WTC11 (cell line): Measurements from ENCODE around the gene ATP8B4. TPM values are rescaled to one million over a fixed set of nuclear protein-coding genes. Genes with fewer than 3 reads are reported as not detected.

ENCODE experiments used
- ATAC-seq: fragments of 200-7000 bp; cut with Tn5 transposase; 2 replicates; pipeline ENCODE4 v1.10.0; 2021; ENCODE audit warnings: mild to moderate bottlenecking, moderate library complexity
- CTCF ChIA-PET: fragments of 300-600 bp; sonication (Branson Sonifier 250); formaldehyde crosslinking; loops from one replicate; lab custom pipeline; 2021; ENCODE audit warnings: antibody characterized with exemption; lab: Charles Lee
- POLR2A ChIA-PET: fragments of 350-600 bp; sonication (Branson Sonifier 250); formaldehyde crosslinking; loops from one replicate; lab custom pipeline; 2021; ENCODE audit warnings: antibody characterized with exemption; lab: Charles Lee
- DNase-seq: peaks from one replicate; pipeline ENCODE4 v3.0.0; 2021; ENCODE audit warnings: low spot score
- H3K27ac Mint-ChIP-seq: 2 replicates; pipeline ENCODE4 v1.8.0; 2021; ENCODE audit warnings: mixed read lengths
- H3K27me3 Mint-ChIP-seq: 2 replicates; pipeline ENCODE4 v1.8.0; 2021; ENCODE audit warnings: low read depth, mild to moderate bottlenecking, moderate library complexity, mixed read lengths
- H3K36me3 Mint-ChIP-seq: 2 replicates; pipeline ENCODE4 v1.8.0; 2021; ENCODE audit warnings: mixed read lengths
- H3K4me1 Mint-ChIP-seq: 2 replicates; pipeline ENCODE4 v1.8.0; 2022; ENCODE audit warnings: mixed read lengths
- H3K4me3 Mint-ChIP-seq: 2 replicates; pipeline ENCODE4 v1.8.0; 2021; ENCODE audit warnings: mild to moderate bottlenecking, moderate library complexity, mixed read lengths
- H3K9me3 Mint-ChIP-seq: 2 replicates; pipeline ENCODE4 v1.8.0; 2021; ENCODE audit warnings: mixed read lengths
- AFF4 ChIP-seq: sonication (generic); formaldehyde crosslinking; IDR thresholded peaks from 2 replicates; pipeline ENCODE4 v1.8.1; 2023; ENCODE audit warnings: mild to moderate bottlenecking, missing genetic modification reagents, borderline replicate concordance
- ARID4B ChIP-seq: sonication (generic); formaldehyde crosslinking; IDR thresholded peaks from 2 replicates; pipeline ENCODE4 v1.8.0; 2023; ENCODE audit warnings: missing genetic modification reagents, mild to moderate bottlenecking, borderline replicate concordance
- CDX4 ChIP-seq: fragments of 250-450 bp; sonication (Bioruptor Pico); IDR thresholded peaks from 2 replicates; pipeline ENCODE4 v1.9.0; 2021; ENCODE audit warnings: moderate library complexity, mild to moderate bottlenecking, inconsistent platforms, borderline replicate concordance
- CREM ChIP-seq: sonication (generic); formaldehyde crosslinking; IDR thresholded peaks from 2 replicates; pipeline ENCODE4 v1.8.1; 2022; ENCODE audit warnings: mild to moderate bottlenecking, missing genetic modification reagents, moderate library complexity
- GABPB1 ChIP-seq: sonication (generic); formaldehyde crosslinking; IDR thresholded peaks from 2 replicates; pipeline ENCODE4 v1.8.1; 2023; ENCODE audit warnings: mild to moderate bottlenecking, missing genetic modification reagents
- JAZF1 ChIP-seq: fragments of 250-450 bp; sonication (Bioruptor Pico); IDR thresholded peaks from 2 replicates; pipeline ENCODE4 v1.9.0; 2021; ENCODE audit warnings: moderate library complexity, mild to moderate bottlenecking, inconsistent platforms
- MYBL2 ChIP-seq: sonication (generic); formaldehyde crosslinking; IDR thresholded peaks from 2 replicates; pipeline ENCODE4 v1.8.1; 2023; ENCODE audit warnings: mild to moderate bottlenecking, moderate library complexity, missing genetic modification reagents
- NFATC4 ChIP-seq: fragments of 250-450 bp; sonication (Bioruptor Pico); IDR thresholded peaks from 2 replicates; pipeline ENCODE4 v1.9.0; 2021; ENCODE audit warnings: mild to moderate bottlenecking
- NFE2L1 ChIP-seq: sonication (generic); formaldehyde crosslinking; IDR thresholded peaks from 2 replicates; pipeline ENCODE4 v1.8.1; 2023; ENCODE audit warnings: missing genetic modification reagents
- SMAD4 ChIP-seq: sonication (generic); formaldehyde crosslinking; IDR thresholded peaks from 2 replicates; pipeline ENCODE4 v1.8.0; 2022; ENCODE audit warnings: mild to moderate bottlenecking, missing genetic modification reagents
- ZBTB43 ChIP-seq: sonication (generic); formaldehyde crosslinking; IDR thresholded peaks from 2 replicates; pipeline ENCODE4 v1.8.1; 2023; ENCODE audit warnings: mild to moderate bottlenecking, missing genetic modification reagents
- ZNF416 ChIP-seq: fragments of 250-450 bp; sonication (Bioruptor Pico); IDR thresholded peaks from 2 replicates; pipeline ENCODE4 v1.9.0; 2021; ENCODE audit warnings: mild to moderate bottlenecking, inconsistent platforms
- total RNA-seq: library from RNA; stranded (reverse); gene quantifications from 3 replicates; pipeline ENCODE4 v1.2.3, GENCODE V29; 2021
- TF ChIP-seq, protein P1 (sequence below): sonication (generic); formaldehyde crosslinking; IDR thresholded peaks from 2 replicates; pipeline ENCODE4 v1.8.1; 2023; ENCODE audit warnings: mild to moderate bottlenecking, moderate library complexity, missing genetic modification reagents
- TF ChIP-seq, protein P2 (sequence below): sonication (generic); formaldehyde crosslinking; IDR thresholded peaks from 2 replicates; pipeline ENCODE4 v1.8.1; 2023; ENCODE audit warnings: mild to moderate bottlenecking, missing genetic modification reagents
- TF ChIP-seq, protein P3 (sequence below): sonication (generic); formaldehyde crosslinking; conservative IDR thresholded peaks from 2 replicates; pipeline ENCODE4 v1.8.1; 2022; ENCODE audit warnings: mild to moderate bottlenecking, missing genetic modification reagents

The ATP8B4 gene
- total RNA-seq, 1 experiment from 2014 or later: 0.37 TPM

DNA sequence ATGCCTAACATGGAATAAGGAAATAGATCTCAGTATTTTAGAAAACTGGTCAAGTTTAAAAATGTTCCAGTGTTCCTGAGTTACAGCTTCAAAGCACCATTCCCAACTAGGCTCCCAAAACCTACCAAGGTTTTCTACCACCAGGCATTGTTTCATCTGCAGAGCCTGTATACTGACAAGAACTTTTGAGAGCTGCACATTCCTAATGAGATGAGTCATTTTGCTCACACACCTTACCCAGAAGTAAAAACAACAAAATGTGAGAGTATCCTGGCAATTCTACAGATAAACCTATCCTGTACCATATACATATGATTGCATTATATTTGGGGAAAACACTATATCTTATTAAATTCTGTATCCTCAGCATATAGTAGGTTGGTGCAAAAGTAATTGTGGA lies 90.7 kb downstream of the ATP8B4 start (continued):
- TF ChIP-seq ZBTB43 (CRISPR knock-in tag) (no peak), NFATC4 (CRISPR knock-in tag) (no peak), AFF4 (no peak), CDX4 (CRISPR knock-in tag) (no peak), JAZF1 (no peak), SMAD4 (CRISPR knock-in tag) (no peak), CREM (no peak), NFE2L1 (no peak)
- TF ChIP-seq, protein P1, sequence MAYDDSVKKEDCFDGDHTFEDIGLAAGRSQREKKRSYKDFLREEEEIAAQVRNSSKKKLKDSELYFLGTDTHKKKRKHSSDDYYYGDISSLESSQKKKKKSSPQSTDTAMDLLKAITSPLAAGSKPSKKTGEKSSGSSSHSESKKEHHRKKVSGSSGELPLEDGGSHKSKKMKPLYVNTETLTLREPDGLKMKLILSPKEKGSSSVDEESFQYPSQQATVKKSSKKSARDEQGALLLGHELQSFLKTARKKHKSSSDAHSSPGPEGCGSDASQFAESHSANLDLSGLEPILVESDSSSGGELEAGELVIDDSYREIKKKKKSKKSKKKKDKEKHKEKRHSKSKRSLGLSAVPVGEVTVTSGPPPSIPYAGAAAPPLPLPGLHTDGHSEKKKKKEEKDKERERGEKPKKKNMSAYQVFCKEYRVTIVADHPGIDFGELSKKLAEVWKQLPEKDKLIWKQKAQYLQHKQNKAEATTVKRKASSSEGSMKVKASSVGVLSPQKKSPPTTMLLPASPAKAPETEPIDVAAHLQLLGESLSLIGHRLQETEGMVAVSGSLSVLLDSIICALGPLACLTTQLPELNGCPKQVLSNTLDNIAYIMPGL (CRISPR knock-in tag): no peak
- TF ChIP-seq, all 79 proteins: peak for 0

DNA sequence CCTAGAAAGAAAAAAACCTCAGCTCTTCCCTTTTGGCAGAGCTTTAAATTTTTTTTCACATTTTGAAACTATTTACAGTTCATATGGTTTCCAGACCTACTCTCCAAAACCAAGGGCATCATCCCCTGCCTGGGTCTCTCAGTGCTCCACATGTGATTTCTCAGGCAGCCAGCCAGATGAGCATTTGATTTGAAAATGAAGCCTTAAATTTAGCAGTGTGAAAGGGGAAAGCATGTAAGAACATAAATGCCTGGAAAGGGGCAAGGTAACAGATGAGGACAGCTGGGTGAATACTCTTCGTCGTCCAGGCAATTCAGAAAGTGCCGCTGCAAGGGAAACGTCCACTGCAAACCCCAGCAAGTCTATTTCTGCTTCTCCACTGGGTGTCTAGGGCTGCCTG lies 94.8 kb downstream of the ATP8B4 start:
- H3K36me3 Mint-ChIP-seq: no peaks in the 10 kb centered on the region
- H3K9me3 Mint-ChIP-seq: no peaks in the 10 kb centered on the region
- CTCF ChIA-PET: no interaction called here
- H3K4me3 Mint-ChIP-seq: no peak overlapping the region
- no peak for TF ChIP-seq ZNF416 (CRISPR knock-in tag)
- TF ChIP-seq, protein P2, sequence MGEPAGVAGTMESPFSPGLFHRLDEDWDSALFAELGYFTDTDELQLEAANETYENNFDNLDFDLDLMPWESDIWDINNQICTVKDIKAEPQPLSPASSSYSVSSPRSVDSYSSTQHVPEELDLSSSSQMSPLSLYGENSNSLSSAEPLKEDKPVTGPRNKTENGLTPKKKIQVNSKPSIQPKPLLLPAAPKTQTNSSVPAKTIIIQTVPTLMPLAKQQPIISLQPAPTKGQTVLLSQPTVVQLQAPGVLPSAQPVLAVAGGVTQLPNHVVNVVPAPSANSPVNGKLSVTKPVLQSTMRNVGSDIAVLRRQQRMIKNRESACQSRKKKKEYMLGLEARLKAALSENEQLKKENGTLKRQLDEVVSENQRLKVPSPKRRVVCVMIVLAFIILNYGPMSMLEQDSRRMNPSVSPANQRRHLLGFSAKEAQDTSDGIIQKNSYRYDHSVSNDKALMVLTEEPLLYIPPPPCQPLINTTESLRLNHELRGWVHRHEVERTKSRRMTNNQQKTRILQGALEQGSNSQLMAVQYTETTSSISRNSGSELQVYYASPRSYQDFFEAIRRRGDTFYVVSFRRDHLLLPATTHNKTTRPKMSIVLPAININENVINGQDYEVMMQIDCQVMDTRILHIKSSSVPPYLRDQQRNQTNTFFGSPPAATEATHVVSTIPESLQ (CRISPR knock-in tag): no peak
- TF ChIP-seq GABPB1: no peak
- TF ChIP-seq CDX4 (CRISPR knock-in tag): no peak
- no peak for TF ChIP-seq ARID4B
- no peak for TF ChIP-seq MYBL2
- TF ChIP-seq, protein P3, sequence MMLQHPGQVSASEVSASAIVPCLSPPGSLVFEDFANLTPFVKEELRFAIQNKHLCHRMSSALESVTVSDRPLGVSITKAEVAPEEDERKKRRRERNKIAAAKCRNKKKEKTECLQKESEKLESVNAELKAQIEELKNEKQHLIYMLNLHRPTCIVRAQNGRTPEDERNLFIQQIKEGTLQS (CRISPR knock-in tag): no peak
- no peak for TF ChIP-seq NFE2L1
- no peaks in the 10 kb centered on the region for H3K4me1 Mint-ChIP-seq
- H3K27me3 Mint-ChIP-seq: no peaks in the 10 kb centered on the region
- H3K27ac Mint-ChIP-seq: no peak overlapping the region
- no peak for DNase-seq
- POLR2A ChIA-PET: no interaction called here
- ATAC-seq: no peak
